ENCODE results near the gene RFC5. TPM values are rescaled to one million over a fixed set of nuclear protein-coding genes. Genes with fewer than 3 reads are reported as not detected.
"Not testable (repeated sequence)": the region's sequence is repeated elsewhere in the genome, so short reads cannot be mapped to it uniquely, and the experiment has no call there.

Gene RFC5, protein sequence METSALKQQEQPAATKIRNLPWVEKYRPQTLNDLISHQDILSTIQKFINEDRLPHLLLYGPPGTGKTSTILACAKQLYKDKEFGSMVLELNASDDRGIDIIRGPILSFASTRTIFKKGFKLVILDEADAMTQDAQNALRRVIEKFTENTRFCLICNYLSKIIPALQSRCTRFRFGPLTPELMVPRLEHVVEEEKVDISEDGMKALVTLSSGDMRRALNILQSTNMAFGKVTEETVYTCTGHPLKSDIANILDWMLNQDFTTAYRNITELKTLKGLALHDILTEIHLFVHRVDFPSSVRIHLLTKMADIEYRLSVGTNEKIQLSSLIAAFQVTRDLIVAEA
- total RNA-seq (2014; rRNA removed; shearing (Covaris generic)): 61.6 and 64.0 TPM in 2 replicates

DNA sequence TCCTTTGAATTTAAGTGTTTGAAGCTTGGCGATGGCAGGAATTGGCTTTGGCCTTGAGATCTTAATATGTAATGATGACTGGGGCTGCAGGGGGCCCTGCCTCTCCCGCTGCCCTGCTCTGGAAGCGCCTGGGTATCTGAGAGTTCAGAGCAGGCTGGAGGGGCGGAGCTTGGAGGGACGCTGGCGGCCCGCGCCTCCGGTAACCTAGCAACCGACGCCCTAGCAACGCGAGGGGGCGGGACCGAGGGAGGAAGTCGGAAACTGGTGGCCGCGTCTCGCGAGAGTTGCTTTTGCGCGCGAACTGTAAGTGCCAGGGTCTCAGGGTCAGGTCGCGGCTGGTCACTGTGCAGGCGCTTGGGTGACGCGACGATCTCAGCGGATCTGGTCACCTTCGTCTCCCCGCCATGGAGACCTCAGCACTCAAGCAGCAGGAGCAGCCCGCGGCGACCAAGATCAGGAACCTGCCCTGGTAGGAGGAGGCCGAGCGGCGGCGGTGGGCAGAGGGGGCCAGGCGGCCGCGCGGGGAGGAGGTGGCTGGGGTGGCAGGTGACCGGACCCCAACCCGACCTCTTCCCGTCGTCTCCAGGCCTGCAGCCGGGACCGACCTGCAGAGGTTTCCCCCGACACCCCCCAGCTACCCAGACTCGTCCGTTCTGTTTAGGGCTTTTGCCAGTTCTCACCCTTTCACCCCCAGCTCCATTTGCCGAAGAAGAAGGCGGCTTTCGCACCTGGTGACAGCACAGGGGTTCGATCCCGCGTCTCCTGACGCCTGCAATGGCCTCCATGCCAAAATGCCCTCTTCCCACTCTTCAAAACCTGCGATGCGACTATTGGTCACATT lies at the start of gene RFC5:
Gene RFC5, plus strand, starts transcription at position 280 of the 841 bp plus-strand sequence. Its CDS starts 125 bp downstream, at position 405.
- peak; percentile 97 for DNase-seq (ENCODE audit: low spot score)
- in situ Hi-C loops (cut with HindIII; ENCODE audit: low sequenced_read_pairs): no loop called here

DNA sequence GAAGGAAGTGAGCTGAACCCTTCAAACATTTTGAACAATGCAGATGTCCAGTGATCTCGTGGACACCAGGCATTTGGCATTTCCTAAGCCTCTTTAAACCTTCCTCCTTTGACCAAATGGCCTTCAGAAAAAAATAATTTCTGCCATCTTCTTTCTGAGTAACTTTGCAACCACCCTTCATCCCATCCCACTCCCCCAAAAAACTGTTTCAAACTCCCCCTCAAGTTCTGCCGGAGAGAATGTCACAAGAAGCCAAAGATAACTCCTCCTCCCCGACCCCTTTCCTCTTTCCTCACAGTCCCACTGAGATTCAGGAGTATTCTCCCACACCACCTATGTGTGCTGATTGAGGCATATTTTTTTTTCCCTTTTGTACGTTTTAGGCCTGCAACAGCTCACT lies 49.5 kb upstream of the RFC5 start:
- in situ Hi-C loops (cut with HindIII; ENCODE audit: low sequenced_read_pairs): no loop called here
- DNase-seq (ENCODE audit: low spot score): no peak

DNA sequence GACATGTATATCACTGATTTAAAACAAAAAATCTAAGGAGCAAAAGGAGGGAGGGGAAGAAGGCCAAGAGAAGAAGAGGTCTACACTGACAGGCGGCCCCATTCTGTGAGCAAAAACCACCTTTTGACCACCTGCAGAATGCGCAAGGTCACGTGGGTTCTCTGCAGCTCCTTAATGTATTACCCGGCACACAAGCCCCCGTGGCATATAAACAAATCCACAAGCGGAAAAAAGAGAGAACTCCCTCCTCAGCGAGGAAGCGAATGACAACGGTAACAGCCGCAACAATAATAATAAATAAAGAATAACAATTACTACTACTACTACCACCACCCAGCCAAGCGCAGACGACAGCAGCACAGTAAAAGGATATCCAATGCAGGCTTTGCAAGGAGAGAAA lies 49.0 kb upstream of the RFC5 start:
- peak; percentile 77 for DNase-seq (ENCODE audit: low spot score)
- in situ Hi-C loops (cut with HindIII; ENCODE audit: low sequenced_read_pairs): no loop called here

DNA sequence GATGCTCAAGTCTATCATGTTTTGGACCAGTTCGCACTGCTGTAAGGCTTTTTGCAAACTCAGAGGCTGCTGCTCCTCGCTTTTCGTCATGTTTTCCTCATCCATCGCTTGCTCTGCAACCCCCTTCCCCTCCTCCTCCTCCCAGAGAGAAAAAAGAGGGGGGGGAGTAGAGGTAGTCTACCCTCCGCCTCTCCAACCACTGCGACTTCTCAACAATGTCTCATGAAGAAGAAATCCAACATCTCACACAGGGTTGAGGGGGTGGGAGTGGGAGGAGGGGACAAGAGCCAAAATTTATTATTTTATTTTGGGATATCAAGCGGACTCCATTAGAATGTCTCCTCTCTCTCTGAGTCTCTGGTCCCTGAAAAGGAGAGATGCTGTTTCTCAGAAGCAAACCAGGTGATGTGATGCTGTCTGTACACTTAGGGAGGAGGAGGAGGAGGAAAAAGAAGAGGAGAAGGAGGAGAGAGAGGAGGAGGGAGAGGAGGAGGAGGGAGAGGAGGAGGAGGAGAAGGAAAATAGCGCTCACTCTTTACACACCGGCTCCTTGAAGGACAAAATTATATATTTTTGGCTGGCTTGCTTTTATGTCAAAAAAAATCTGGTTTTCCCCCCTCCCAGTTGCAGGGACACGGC lies 48.2 kb upstream of the RFC5 start:
- peak; percentile 67 for DNase-seq (ENCODE audit: low spot score)
- in situ Hi-C loops (cut with HindIII; ENCODE audit: low sequenced_read_pairs): no loop called here

DNA sequence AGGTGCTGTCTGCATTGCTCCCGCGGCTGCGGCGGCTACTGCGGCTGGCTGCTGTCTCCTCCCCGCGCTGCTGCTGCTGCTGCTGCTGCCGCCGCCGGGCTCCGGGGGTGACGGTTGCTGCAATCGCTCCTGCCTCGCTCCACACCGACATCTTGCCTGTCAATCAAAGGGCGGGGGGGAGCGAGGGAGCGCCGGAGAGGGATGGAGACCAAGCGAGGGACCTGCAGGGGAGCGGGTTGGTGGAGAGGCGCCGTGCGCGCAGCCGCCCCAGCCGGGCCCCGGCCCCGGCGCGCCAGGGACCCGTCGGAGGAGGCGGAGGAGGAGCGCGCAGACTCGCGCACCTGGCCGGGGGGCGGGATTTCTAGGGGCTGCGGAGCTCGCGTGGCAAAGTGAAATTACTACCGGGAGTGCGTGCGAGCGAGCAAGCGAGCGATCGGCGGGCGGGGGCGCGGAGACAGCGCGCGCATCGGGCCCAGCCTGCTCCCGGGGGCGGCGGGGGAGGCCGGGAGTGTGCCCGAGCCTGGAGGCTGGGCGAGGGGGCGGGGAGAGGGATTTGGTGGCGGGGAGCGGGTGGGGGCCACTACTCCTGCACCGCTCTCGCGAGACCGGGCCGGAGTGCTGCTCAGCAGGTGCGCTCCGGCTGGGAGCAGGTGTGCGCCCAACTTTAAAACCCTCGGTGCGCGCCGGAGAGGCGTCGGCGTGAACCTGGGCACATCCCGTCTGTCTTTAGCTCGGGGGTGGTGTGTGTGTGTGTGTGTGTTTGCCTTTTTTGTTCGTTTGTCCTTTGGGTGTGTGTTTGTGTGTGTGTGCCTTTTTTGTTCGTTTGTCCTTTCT lies 47.5 kb upstream of the RFC5 start, which contains the start of gene KSR2:
Gene KSR2, minus strand, starts transcription at position 165 of the 834 bp plus-strand sequence. CDS start 735 bp downstream, outside the sequence.
- peak; percentile 88 for DNase-seq (ENCODE audit: low spot score)
- in situ Hi-C loops (cut with HindIII; ENCODE audit: low sequenced_read_pairs): no loop called here

DNA sequence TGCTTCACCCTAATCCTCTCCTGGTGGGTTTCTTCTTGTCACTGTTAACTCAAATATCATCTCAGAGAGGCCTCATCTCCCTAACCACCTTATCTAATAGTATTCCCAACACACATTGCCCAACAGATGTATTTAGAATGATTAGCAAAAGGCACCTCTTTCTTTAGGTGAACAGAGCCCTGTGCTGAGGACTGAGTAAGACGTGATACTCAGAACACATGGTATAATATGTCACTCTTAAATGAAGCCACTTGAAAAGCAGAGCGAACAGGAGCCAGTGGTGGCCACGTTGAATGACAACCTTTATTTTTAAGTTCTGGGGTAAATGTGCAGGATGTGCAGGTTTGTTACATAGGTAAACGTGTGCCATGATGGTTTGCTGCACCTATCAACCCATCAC lies 46.2 kb upstream of the RFC5 start:
- in situ Hi-C loops (cut with HindIII; ENCODE audit: low sequenced_read_pairs): loop anchor here (10.0 kb wide), 1 partner anchor 76 kb away; no protein-coding TSS in a partner anchor
- DNase-seq (ENCODE audit: low spot score): no peak

DNA sequence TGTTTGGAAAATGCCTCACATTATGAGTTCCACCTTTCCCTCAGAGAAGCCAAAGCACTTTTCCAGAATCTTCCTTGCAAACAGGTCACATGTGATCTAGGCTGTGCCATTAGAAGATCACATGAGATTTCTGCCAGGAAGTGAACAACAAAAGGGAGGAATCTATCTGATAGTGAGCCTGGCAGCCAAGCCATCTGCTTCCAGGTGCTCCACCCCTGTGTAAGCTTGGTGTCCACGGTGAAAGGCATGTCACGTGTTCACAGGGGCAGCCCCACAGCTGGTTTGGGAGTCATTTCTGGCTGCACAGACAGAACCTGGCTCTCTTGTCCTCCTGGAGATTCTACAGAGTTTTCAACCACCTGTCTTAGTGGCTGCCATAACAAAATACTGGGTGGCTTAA lies 44.2 kb upstream of the RFC5 start:
- in situ Hi-C loops (cut with HindIII; ENCODE audit: low sequenced_read_pairs): loop anchor here (10.0 kb wide), 1 partner anchor 78 kb away; no protein-coding TSS in a partner anchor
- DNase-seq (ENCODE audit: low spot score): no peak

DNA sequence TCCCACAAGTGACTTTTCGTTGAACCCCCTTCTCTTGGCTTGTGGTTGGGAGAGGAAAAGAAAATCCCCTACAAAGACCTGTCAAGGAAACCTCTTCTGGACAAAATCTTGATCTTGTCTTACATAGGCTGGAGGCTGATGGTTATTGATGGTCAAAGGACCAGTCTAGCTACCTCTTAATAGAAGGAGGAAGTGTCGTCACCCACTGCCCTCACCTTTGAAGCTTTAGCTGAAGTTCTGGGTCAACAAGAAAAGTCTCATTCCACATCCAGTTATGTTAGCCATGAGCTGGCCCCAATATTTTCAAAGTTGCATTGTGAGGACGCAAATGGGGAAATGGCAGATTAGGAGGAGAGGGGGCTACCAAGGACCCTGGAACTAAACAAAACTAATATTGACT lies 41.5 kb upstream of the RFC5 start:
- in situ Hi-C loops (cut with HindIII; ENCODE audit: low sequenced_read_pairs): loop anchor here (10.0 kb wide), 1 partner anchor 80 kb away; no protein-coding TSS in a partner anchor
- DNase-seq (ENCODE audit: low spot score): no peak

DNA sequence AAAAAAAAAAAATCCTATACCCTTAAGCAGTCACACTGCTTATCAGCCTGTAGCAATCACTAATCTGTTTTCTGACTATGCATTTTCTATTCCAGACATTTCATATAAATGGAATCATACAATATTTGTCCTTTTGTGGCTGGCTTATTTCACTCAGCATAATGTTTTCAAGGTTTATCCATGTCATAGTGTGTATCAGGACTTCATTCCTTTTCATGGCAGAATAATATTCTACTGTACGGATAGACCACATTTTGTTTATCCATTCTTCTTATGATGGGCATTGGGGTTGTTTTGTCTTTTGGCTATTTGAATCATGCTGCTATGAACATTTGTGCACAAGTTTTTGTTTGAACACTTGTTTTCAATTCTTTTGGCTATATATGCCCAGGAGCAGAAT lies 39.1 kb upstream of the RFC5 start:
- in situ Hi-C loops (cut with HindIII; ENCODE audit: low sequenced_read_pairs): loop anchor here (10.0 kb wide), 1 partner anchor 83 kb away; no protein-coding TSS in a partner anchor
- DNase-seq (ENCODE audit: low spot score): no peak

DNA sequence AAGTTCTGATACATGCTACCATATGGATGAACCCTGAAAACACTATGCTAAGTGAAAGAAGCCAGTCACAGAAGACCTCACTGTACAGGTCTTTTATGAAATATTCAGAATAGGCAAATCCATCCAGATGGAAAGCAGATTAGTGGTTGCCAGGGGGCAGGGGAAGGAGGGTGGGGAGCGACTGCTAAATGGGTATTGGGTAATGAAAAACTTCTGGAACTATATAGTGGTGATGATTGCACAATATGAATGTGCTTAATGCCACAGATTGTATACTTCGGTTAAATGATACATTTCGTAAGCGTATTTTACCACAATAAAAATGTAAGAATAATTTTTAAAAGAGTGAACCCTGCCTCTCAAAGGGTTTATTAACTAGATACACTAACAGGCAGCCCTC lies 35.9 kb upstream of the RFC5 start:
- DNase-seq (ENCODE audit: low spot score): no peak
- in situ Hi-C loops (cut with HindIII; ENCODE audit: low sequenced_read_pairs): no loop called here

DNA sequence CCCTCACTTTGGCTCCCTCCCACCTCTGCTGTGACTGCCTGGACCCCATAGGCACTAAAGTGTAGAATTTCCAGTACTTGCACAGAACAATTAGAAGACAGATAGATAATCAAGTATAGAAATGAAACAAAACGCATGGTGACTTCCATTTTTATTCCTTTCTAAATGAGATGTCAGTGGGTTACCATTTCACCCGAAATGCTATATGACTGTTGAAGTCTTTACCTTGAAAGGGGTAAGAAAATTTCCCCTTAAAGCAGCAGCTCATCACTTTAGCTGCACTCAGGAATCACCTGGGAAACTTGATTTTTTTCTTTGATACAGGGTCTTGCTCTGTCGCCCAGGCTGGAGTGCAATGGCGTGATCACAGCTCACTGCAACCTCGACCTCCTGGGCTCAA lies 35.2 kb upstream of the RFC5 start:
- no peak for DNase-seq (ENCODE audit: low spot score)
- in situ Hi-C loops (cut with HindIII; ENCODE audit: low sequenced_read_pairs): no loop called here

DNA sequence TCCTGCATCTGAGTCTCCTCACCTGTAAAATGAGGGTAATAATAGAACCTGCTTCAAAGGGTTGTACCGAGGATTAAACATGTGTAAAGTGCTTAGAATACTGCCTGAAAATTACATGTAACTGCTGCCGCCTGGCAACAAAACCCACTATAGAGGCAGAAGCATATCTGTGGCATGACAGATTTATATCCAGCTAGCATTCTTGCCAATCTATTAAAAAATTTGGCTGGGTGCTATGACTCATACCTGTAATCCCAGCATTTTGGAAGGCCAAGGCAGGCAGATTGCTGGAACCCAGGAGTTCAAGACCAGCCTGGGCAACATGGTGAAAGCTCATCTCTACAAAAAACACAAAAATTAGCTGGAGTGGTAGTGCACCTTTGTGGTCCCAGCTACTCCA lies 31.3 kb upstream of the RFC5 start:
- no peak for DNase-seq (ENCODE audit: low spot score)
- in situ Hi-C loops (cut with HindIII; ENCODE audit: low sequenced_read_pairs): no loop called here

DNA sequence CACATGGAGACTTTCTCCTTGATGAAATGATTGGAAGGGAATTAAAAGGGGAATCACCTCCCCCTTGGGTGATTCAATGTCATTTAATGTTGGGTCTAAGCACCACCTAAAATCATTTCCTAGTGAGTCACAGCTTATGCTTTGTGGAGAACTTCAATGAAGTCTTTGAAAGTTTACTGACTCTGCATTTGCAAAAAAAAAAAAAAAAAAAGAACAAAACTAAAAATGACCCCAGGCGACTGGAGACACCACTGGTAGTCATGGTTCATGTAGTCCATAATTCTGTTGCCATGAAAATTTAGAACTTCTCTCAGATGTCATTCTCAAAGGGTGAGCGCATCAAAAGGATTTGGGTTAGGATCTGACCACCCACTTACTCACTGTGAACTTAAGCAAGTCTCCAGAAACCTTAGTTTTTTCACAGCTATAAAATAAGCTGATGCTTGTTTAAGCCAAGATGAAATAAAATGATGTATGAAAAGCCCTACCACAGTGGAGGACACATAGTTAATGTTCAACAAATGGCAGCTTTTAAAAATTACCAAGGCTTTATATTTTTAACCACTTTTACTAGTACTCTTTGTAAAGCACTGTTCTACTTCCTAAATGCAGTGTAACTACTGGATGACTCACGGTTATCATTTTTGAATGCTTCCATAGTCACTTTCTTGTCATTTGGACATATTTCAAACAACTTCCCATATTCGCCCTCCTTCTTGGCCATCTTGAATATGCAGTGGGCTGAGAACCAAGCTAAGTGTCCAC lies 29.6 kb upstream of the RFC5 start:
- DNase-seq (ENCODE audit: low spot score): no peak
- in situ Hi-C loops (cut with HindIII; ENCODE audit: low sequenced_read_pairs): no loop called here

DNA sequence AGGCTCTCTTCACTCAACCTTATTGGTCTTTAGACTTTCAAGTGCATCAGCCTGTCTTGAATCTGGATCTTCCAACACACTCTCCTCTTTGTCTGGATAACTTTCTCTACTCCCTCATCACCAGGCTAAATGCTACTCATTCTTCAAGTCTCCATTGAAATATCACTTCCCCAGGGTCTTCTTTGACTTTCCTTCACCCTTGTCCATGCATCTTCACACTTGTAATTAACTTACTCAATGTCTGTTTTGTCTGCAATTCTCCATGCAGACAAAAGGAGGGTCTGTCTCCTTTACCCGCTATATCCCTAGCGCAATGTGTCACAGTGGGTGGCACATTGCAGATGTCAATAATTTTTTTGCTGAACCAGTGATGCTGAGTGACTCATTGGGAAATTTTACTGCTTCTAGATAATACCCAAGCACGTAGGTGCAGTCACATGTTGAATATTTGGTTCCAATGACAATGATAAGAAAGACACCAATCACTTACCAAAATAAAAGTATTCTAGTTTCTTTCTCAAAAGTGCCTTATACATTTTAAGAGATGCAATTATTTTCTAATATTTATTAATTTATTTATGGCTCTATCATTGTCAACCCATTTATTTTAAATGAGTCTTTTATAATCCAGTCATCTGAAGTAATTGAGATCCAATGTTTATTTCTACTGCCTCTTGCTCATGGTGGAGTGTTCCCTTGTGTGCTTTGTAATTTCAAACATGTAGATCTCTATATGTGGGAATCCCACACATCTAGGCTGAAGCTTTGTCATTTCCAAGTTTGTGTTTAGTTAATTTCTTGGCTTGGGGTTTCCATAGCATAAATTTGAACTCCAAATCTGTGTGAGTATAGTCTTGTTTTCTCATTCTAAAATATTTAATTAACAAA lies 21.7 kb upstream of the RFC5 start:
- in situ Hi-C loops (cut with HindIII; ENCODE audit: low sequenced_read_pairs): no loop called here

DNA sequence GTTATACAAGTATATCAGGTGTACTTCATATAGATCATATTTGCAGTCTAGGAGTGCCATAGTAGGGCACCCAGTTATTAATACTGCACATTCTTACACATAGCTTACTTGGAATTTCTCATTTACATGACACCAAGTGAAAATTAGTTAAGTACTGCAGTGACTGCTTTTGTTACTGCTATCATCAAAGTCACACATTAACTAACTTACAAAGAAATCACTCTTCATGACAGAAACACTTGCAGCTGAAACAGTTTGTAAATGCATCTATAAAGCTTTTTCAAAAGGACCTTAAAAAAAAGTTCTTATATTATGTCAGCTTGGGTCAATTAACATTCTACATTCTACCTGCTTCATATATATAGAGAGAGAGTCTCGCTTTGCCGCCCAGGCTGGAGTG lies 17.8 kb upstream of the RFC5 start:
- in situ Hi-C loops (cut with HindIII; ENCODE audit: low sequenced_read_pairs): no loop called here
- DNase-seq (ENCODE audit: low spot score): no peak

More for the DNA sequence above, 21.7 kb upstream of the RFC5 start:
- no peak for DNase-seq (ENCODE audit: low spot score)

DNA sequence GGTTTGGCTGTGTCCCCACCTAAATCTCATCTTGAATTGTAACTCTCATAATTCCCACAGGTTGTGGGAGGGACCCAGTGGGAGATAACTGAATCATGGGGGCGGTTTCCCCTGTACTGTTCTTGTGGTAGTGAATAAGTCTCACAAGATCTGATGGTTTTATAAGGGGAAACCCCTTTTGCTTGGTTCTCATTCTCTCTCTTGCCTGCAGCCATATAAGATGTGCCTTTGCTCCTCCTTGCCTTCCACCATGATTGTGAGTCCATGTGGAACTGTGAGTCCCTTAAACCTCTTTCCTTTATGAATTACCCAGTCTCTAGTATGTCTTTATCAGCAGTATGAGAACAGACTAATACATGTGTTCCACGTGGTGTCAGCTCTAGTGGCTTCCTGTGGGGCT lies 16.7 kb upstream of the RFC5 start:
- DNase-seq (ENCODE audit: low spot score); in situ Hi-C loops (cut with HindIII; ENCODE audit: low sequenced_read_pairs): not testable (repeated sequence)

DNA sequence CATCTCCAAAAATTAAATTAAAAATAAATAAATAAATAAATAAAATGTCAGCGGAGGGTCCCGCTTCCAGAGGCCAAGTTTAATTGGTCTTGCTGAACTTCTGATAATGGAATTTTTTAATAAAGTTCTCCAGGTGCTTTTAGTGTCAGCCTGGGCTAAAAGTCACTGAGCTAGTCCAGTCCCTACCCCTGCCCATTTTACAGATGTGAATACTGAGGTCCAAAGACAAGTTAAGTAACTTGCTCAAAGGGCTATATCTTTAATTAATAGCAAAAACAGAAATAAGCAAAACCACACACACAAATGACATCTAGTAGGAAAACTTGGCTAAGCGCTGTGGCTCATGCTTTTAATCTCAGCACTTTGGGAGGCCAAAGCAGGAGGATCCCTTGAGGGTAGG lies 5.6 kb upstream of the RFC5 start:
- DNase-seq (ENCODE audit: low spot score): no peak
- in situ Hi-C loops (cut with HindIII; ENCODE audit: low sequenced_read_pairs): no loop called here

Data from G401 (cell line).